HEK293 (cell line): ENCODE data around the gene TSC2.
A peak's percentile ranks its signal among the peaks of the same experiment; 100 is the strongest.
"Not testable (repeated sequence)": the region's sequence is repeated elsewhere in the genome, so short reads cannot be mapped to it uniquely, and the experiment has no call there.

Experiments used
- CTCF ChIA-PET: fragments of 350-600 bp; formaldehyde crosslinking; extraction: SDS; loops from one replicate; lab custom pipeline; 2021; ENCODE audit warnings: antibody characterized with exemption; lab: Yijun Ruan, JAX
- POLR2A ChIA-PET: fragments of 300-600 bp; formaldehyde crosslinking; extraction: SDS; loops from one replicate; lab custom pipeline; 2020; ENCODE audit warnings: antibody characterized with exemption, inconsistent platforms; lab: Yijun Ruan, JAX
- H3K27ac ChIP-seq: fragments of 200-500 bp; sonication (Bioruptor generic); 2 replicates; pipeline ENCODE4 v1.5.1; 2014; ENCODE audit warnings: low read depth, low read length, control low read depth, inconsistent platforms; ENCODE audit errors: extremely low read depth
- H3K36me3 ChIP-seq, 2 experiments: fragments of 200-500 bp in 1 of 2; sonication (Bioruptor generic) in 1 of 2; 1 replicate in 1 of 2; 2 replicates in 1 of 2; pipeline ENCODE4 v1.5.1; 2014 to 2017; ENCODE audit warnings: inconsistent platforms in 2 of 2, low read length in 2 of 2; ENCODE audit not compliant: control insufficient read depth in 2 of 2, insufficient read depth in 1 of 2
- H3K4me1 ChIP-seq: fragments of 200-500 bp; sonication (Bioruptor generic); 2 replicates; pipeline ENCODE4 v1.5.1; 2014; ENCODE audit warnings: mild to moderate bottlenecking, low read length, inconsistent platforms; ENCODE audit not compliant: control insufficient read depth, insufficient read depth
- H3K4me3 ChIP-seq: 2 replicates; pipeline ENCODE4 v1.5.1; 2011; ENCODE audit warnings: low read depth, mild to moderate bottlenecking, control low read depth, low read length, moderate library complexity
- H3K9me3 ChIP-seq: fragments of 200-500 bp; sonication (Bioruptor generic); 2 replicates; pipeline ENCODE4 v1.5.1; 2014; ENCODE audit warnings: low read depth, low read length, inconsistent platforms; ENCODE audit not compliant: control insufficient read depth, insufficient read depth
- KLF1 ChIP-seq: fragments of 450-650 bp; formaldehyde crosslinking; IDR thresholded peaks from 2 replicates; pipeline ENCODE4 v1.5.1; 2016; ENCODE audit warnings: missing biosample characterization, missing genetic modification characterization
- MZF1 ChIP-seq: fragments of 450-650 bp; formaldehyde crosslinking; IDR thresholded peaks from 2 replicates; pipeline ENCODE4 v1.5.1; 2017; ENCODE audit warnings: missing biosample characterization, missing genetic modification characterization, borderline replicate concordance
- ZBTB10 ChIP-seq: fragments of 450-650 bp; formaldehyde crosslinking; IDR thresholded peaks from 2 replicates; pipeline ENCODE4 v1.5.1; 2016; ENCODE audit warnings: missing biosample characterization, missing genetic modification characterization
- ZBTB48 ChIP-seq: fragments of 450-650 bp; formaldehyde crosslinking; IDR thresholded peaks from 2 replicates; pipeline ENCODE4 v1.5.1; 2016; ENCODE audit warnings: missing biosample characterization, missing genetic modification characterization
- ZNF114 ChIP-seq: fragments of 450-650 bp; formaldehyde crosslinking; IDR thresholded peaks from 2 replicates; pipeline ENCODE4 v1.5.0; 2017; ENCODE audit warnings: missing biosample characterization, missing genetic modification characterization
- ZNF184 ChIP-seq: fragments of 450-650 bp; IDR thresholded peaks from 2 replicates; pipeline ENCODE4 v1.5.1; 2018; ENCODE audit warnings: missing biosample characterization, mild to moderate bottlenecking, missing genetic modification characterization
- ZNF324 ChIP-seq: fragments of 450-650 bp; formaldehyde crosslinking; IDR thresholded peaks from 2 replicates; pipeline ENCODE4 v1.5.1; 2016; ENCODE audit warnings: missing biosample characterization, missing genetic modification characterization
- ZNF391 ChIP-seq: fragments of 450-650 bp; formaldehyde crosslinking; IDR thresholded peaks from 2 replicates; pipeline ENCODE4 v1.5.1; 2016; ENCODE audit warnings: low read depth, missing biosample characterization, missing genetic modification characterization, borderline replicate concordance
- ZNF510 ChIP-seq: fragments of 450-650 bp; formaldehyde crosslinking; IDR thresholded peaks from 2 replicates; pipeline ENCODE4 v1.5.1; 2018; ENCODE audit warnings: mild to moderate bottlenecking, missing genetic modification characterization, missing biosample characterization; ENCODE audit not compliant: insufficient replicate concordance
- ZNF555 ChIP-seq: fragments of 450-650 bp; formaldehyde crosslinking; conservative IDR thresholded peaks from 2 replicates; pipeline ENCODE4 v1.5.1; 2017; ENCODE audit warnings: missing biosample characterization, mild to moderate bottlenecking, missing genetic modification characterization, inconsistent platforms
- ZNF639 ChIP-seq: fragments of 450-650 bp; formaldehyde crosslinking; IDR thresholded peaks from 2 replicates; pipeline ENCODE4 v1.5.1; 2016; ENCODE audit warnings: missing biosample characterization, missing genetic modification characterization
- ZSCAN30 ChIP-seq: fragments of 450-650 bp; IDR thresholded peaks from 2 replicates; pipeline ENCODE4 v1.5.1; 2018; ENCODE audit warnings: missing biosample characterization, mild to moderate bottlenecking, missing genetic modification characterization, moderate library complexity
- TF ChIP-seq, protein P1 (sequence below): fragments of 450-650 bp; formaldehyde crosslinking; IDR thresholded peaks from 2 replicates; pipeline ENCODE4 v1.5.1; 2017; ENCODE audit warnings: missing biosample characterization, mild to moderate bottlenecking, missing genetic modification characterization, moderate library complexity
- TF ChIP-seq, protein P2 (sequence below): sonication (generic); formaldehyde crosslinking; IDR thresholded peaks from 2 replicates; pipeline ENCODE4 v1.8.1; 2022; ENCODE audit warnings: mild to moderate bottlenecking, moderate library complexity, missing genetic modification reagents
- TF ChIP-seq, protein P3 (sequence below): fragments of 450-650 bp; formaldehyde crosslinking; IDR thresholded peaks from 2 replicates; pipeline ENCODE4 v1.5.1; 2016; ENCODE audit warnings: missing biosample characterization, missing genetic modification characterization

Gene TSC2

GRCh38 chr16:2095918-2096582, 48.3 kb downstream of the TSC2 start (continued):
- TF ChIP-seq ZBTB10 (tag by site-specific recombination) (no peak), ZNF324 (tag by site-specific recombination) (no peak), ZNF639 (no peak), ZBTB48 (no peak), ZNF114 (no peak), MZF1 (tag by site-specific recombination) (no peak)
- TF ChIP-seq, protein P1, sequence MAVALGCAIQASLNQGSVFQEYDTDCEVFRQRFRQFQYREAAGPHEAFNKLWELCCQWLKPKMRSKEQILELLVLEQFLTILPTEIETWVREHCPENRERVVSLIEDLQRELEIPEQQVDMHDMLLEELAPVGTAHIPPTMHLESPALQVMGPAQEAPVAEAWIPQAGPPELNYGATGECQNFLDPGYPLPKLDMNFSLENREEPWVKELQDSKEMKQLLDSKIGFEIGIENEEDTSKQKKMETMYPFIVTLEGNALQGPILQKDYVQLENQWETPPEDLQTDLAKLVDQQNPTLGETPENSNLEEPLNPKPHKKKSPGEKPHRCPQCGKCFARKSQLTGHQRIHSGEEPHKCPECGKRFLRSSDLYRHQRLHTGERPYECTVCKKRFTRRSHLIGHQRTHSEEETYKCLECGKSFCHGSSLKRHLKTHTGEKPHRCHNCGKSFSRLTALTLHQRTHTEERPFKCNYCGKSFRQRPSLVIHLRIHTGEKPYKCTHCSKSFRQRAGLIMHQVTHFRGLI: no peak

GRCh38 chr16:2096853-2097595, 49.2 kb downstream of the TSC2 start:
- TF ChIP-seq KLF1 (tag by site-specific recombination) (no peak), ZNF510 (tag by site-specific recombination) (no peak), ZNF184 (no peak), ZNF391 (tag by site-specific recombination) (no peak), ZNF555 (tag by site-specific recombination) (no peak), ZSCAN30 (tag by site-specific recombination) (no peak), ZNF324 (tag by site-specific recombination) (no peak)
- TF ChIP-seq, protein P2, sequence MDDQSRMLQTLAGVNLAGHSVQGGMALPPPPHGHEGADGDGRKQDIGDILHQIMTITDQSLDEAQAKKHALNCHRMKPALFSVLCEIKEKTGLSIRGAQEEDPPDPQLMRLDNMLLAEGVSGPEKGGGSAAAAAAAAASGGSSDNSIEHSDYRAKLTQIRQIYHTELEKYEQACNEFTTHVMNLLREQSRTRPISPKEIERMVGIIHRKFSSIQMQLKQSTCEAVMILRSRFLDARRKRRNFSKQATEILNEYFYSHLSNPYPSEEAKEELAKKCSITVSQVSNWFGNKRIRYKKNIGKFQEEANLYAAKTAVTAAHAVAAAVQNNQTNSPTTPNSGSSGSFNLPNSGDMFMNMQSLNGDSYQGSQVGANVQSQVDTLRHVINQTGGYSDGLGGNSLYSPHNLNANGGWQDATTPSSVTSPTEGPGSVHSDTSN (CRISPR knock-in tag): no peak
- CTCF ChIA-PET: no interaction called here
- Histone ChIP-seq H3K27ac (no peak overlapping the region), H3K9me3 (no peaks in the 10 kb centered on the region), H3K4me1 (no peaks in the 10 kb centered on the region), H3K36me3 (peaks cover 0 to 61% of the 10 kb centered on the region in 2 experiments; a peak in 1 of 3 replicates), H3K4me3 (no peak overlapping the region)
- POLR2A ChIA-PET: no interaction called here

DNA sequence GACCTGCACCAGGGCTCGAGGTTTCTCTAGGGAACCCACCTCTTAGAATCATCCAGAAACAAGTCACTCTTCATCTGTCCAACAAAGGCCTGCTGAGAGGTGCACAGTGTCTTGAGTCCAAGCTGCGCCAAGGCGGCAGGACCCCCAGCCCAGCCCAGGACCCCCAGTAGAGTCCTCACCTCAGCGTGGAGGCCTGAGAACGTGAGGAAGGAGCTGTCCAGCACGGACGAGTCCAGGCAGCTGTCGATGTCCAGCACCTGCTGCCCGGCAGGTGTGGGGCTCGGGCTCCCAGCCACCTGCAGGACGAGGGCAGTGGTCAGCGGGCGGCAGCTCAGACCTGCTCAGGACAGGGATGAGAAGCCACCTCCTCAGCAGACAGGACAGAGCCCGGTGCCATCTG, 49.9 kb downstream of the TSC2 start:
- H3K27ac ChIP-seq, H3K4me3 ChIP-seq, POLR2A ChIA-PET, H3K4me1 ChIP-seq, CTCF ChIA-PET, H3K9me3 ChIP-seq: not testable (repeated sequence)
- H3K36me3 ChIP-seq: peaks cover 0 to 60% of the 10 kb centered on the region in 2 experiments; a peak in 1 of 3 replicates
- TF ChIP-seq, protein P3, sequence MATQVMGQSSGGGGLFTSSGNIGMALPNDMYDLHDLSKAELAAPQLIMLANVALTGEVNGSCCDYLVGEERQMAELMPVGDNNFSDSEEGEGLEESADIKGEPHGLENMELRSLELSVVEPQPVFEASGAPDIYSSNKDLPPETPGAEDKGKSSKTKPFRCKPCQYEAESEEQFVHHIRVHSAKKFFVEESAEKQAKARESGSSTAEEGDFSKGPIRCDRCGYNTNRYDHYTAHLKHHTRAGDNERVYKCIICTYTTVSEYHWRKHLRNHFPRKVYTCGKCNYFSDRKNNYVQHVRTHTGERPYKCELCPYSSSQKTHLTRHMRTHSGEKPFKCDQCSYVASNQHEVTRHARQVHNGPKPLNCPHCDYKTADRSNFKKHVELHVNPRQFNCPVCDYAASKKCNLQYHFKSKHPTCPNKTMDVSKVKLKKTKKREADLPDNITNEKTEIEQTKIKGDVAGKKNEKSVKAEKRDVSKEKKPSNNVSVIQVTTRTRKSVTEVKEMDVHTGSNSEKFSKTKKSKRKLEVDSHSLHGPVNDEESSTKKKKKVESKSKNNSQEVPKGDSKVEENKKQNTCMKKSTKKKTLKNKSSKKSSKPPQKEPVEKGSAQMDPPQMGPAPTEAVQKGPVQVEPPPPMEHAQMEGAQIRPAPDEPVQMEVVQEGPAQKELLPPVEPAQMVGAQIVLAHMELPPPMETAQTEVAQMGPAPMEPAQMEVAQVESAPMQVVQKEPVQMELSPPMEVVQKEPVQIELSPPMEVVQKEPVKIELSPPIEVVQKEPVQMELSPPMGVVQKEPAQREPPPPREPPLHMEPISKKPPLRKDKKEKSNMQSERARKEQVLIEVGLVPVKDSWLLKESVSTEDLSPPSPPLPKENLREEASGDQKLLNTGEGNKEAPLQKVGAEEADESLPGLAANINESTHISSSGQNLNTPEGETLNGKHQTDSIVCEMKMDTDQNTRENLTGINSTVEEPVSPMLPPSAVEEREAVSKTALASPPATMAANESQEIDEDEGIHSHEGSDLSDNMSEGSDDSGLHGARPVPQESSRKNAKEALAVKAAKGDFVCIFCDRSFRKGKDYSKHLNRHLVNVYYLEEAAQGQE (tag by site-specific recombination): peak; percentile 69
- TF ChIP-seq, all 188 proteins: peak for 1; not testable (repeated sequence) for 187

GRCh38 chr16:2101581-2101980, 53.8 kb downstream of the TSC2 start:
- CTCF ChIA-PET, H3K27ac ChIP-seq, H3K4me3 ChIP-seq, H3K4me1 ChIP-seq, POLR2A ChIA-PET, H3K9me3 ChIP-seq: not testable (repeated sequence)
- peaks cover 0 to 34% of the 10 kb centered on the region in 2 experiments; a peak in 1 of 3 replicates for H3K36me3 ChIP-seq
